GM19397 (cell line): Measurements from ENCODE around the gene ZNRF2.

ENCODE experiments used
- ATAC-seq: cut with Tn5 transposase; IDR thresholded peaks from one replicate; pipeline ENCODE4 v1.9.1; 2021; ENCODE audit warnings: mild to moderate bottlenecking, moderate library complexity; ENCODE audit not compliant: unreplicated experiment

The ZNRF2 gene

DNA sequence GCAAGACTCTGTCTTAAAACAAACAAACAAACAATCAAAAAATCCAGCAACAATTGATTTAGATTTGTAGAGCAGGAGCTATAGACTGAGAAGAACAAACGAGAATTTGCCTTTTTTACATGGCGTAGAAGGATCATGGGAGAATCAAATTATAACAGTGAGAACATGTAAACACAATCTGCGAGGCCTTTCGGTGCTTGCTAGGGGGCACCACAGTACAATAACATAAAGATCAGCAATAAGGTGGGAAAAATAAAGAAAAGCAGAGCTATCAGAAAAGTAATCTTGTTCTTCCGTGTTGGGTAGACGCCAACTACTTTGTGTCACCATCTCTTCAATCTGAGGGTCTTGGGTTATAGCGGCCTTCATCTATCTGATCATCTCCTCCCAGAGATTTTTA, 112.0 kb downstream of the ZNRF2 start:
- no peak for ATAC-seq

DNA sequence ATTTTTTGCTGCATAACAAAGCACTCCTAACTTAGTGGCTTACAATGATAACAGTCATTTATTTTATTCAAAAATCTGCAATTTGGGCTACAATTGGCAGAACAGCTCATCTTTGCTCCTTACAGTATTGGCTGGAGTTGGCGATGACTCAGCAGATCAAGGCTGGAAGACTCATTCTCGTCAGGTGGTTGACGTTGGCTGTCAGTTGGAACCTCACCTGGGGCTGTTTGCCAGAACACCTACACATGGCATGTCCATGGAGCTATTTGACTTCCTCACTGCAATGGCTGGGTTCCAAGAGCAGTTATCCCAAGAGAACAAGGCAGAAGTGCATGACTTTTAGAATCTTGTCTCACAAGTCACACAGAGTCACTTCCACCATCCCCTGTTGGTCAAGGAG, 119.1 kb downstream of the ZNRF2 start:
- no peak for ATAC-seq

DNA sequence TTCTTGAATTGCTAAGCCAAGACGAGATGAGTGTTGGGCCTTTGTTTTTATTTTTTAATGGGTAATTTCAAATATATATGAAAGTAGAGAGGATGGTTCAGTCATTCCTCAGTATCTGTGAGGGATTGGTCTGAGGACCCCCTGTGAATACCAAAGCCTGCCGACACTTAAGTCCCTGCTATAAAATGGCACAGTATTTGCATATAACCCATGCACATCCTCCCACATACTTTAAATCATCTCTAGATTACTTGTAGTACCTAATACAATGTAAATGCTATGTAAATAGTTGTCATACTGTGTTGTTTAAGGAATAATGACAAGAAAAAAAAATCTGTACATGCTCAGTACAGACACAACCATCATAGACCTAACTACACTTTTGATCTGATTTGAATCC, 120.8 kb downstream of the ZNRF2 start:
- ATAC-seq = no peak

GRCh38 chr7:30406664-30407425, 122.4 kb downstream of the ZNRF2 start:
- ATAC-seq = no peak

DNA sequence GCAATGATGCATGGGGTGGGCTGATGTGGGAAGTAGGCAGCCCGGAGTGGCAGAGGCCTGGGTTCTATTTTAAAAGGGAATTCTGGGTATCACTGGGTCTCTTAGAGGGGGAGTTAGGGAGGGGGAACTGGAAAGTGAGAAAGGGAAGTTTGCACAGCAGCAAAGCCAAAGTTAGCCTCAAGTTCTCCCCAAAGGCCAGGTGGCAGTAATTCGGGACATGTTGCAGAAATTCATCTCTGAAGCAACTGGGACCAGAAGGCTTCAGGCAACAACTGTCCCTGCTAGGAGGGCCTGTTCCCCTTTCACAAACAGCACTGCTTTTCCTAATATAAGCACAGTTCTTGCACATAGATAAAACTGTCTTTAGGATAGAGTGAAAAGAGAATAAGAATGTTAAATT, 126.8 kb downstream of the ZNRF2 start:
- ATAC-seq = no peak

DNA sequence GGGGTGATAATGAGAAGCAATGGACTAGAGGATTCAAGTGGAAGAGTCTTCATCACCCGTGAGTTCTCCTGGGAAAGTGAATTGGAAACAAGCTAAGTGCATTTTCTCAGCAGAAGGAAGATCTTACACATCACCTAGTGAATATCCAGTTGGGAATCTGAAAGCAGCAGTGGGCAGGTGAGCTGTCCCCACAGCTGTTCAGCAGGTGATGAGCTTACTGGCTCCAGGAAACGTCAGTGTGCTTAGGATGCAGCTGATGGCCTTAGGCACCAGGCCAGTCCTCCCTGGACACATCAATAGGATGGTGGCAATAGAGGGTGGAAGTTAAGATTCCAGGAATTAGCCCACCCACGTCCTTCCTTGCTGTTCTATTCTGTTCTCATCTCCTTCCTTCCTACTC, 127.5 kb downstream of the ZNRF2 start:
- ATAC-seq = no peak

DNA sequence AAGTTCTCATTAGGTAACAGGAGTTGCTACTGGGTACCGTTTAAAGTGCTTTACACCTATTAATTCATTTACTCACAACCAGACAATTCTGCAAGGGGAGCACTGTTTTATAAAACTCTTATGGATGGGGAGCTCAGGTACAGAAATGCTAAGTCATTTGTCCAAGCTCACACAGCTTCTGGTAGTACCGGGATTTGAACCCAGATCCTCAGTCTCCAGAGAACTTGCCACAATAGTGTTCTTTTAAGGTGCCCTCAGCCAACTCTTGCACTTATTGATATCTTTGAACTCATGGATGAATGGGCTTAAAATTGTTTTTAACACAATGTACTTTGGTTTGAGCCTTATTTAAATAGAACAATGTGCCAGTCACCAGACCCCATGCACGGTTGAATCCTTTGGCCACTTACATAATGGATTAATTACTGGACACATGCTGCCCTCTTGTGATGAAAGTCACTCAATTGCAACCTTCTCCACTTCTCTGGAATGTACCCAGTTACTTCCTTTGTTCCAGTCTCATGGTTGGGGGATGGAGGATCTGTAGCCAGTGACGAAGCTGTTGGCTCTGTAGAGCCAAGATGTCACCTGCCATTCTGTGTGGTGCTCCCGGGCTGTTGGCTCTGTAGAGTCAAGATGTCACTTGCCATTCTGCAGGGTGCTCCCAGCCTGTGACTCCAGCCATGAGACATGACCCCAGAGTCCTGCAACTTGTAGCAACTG, 128.5 kb downstream of the ZNRF2 start:
- no peak for ATAC-seq

- no peak for ATAC-seq
Measured at GRCh38 chr7:30413864-30414263, 129.5 kb downstream of the ZNRF2 start.
